AG09309 (cell line): ENCODE measurements around the gene PZP.

Experiments
- DNase-seq: peaks from one replicate; pipeline ENCODE4 v3.0.0-alpha.2; 2010; ENCODE audit warnings: low read depth
- H3K4me3 ChIP-seq: 2 replicates; pipeline ENCODE4 v1.5.1; 2011; ENCODE audit warnings: mild to moderate bottlenecking, low read depth, low read length, moderate library complexity; ENCODE audit not compliant: control insufficient read depth
- CTCF ChIP-seq: IDR thresholded peaks from 2 replicates; pipeline ENCODE4 v1.5.1; 2011; ENCODE audit warnings: mild to moderate bottlenecking, low read depth, low read length, inconsistent platforms; ENCODE audit not compliant: insufficient read depth, control insufficient read depth; ENCODE audit errors: missing control alignments

Gene PZP

GRCh38 chr12:9163392-9163791 is 44.8 kb downstream of the PZP start:
- H3K4me3 ChIP-seq = no peak overlapping the region
- TF ChIP-seq CTCF = no peak
- DNase-seq = no peak

- TF ChIP-seq CTCF = no peak
- DNase-seq = no peak
- no peak overlapping the region for H3K4me3 ChIP-seq
Measured at GRCh38 chr12:9156119-9156518, 52.1 kb downstream of the PZP start.

- no peak for DNase-seq
- no peak overlapping the region for H3K4me3 ChIP-seq
Measured at GRCh38 chr12:9149372-9149771, 58.8 kb downstream of the PZP start.

GRCh38 chr12:9148926-9149325 is 59.3 kb downstream of the PZP start:
- no peak overlapping the region for H3K4me3 ChIP-seq
- no peak for TF ChIP-seq CTCF
- DNase-seq = no peak

More at GRCh38 chr12:9149372-9149771, 58.8 kb downstream of the PZP start:
- no peak for TF ChIP-seq CTCF

- H3K4me3 ChIP-seq = no peak overlapping the region
- no peak for TF ChIP-seq CTCF
- no peak for DNase-seq
Measured at GRCh38 chr12:9147461-9147860, 60.7 kb downstream of the PZP start.

GRCh38 chr12:9144730-9145106 is 63.5 kb downstream of the PZP start:
- no peak overlapping the region for H3K4me3 ChIP-seq
- TF ChIP-seq CTCF = no peak
- no peak for DNase-seq
